H9 (cell line): ENCODE results near the gene TRAF3. TPM values are rescaled to one million over a fixed set of nuclear protein-coding genes. Genes with fewer than 3 reads are reported as not detected.

Experiments used
- DNase-seq: peaks from one replicate; pipeline ENCODE4 v3.0.0-alpha.2; 2017
- H2AFZ ChIP-seq: one replicate; pipeline ENCODE4 v1.6.1; 2013; ENCODE audit warnings: mild to moderate bottlenecking, low read length, control low read depth, moderate library complexity
- H2AK5ac ChIP-seq: 2 replicates; pipeline ENCODE4 v1.6.1; 2013; ENCODE audit warnings: low read length, control low read depth, mixed read lengths; ENCODE audit not compliant: insufficient read length
- H2BK120ac ChIP-seq: one replicate; pipeline ENCODE4 v1.6.1; 2013; ENCODE audit warnings: low read depth, mild to moderate bottlenecking, low read length, control low read depth, inconsistent platforms; ENCODE audit not compliant: poor library complexity, severe bottlenecking
- H2BK12ac ChIP-seq: 2 replicates; pipeline ENCODE4 v1.6.1; 2013; ENCODE audit warnings: low read length, control low read depth, mixed read lengths, low read depth; ENCODE audit not compliant: insufficient read length
- H2BK15ac ChIP-seq: 2 replicates; pipeline ENCODE4 v1.6.1; 2013; ENCODE audit warnings: low read depth, low read length, control low read depth
- H2BK20ac ChIP-seq: one replicate; pipeline ENCODE4 v1.6.1; 2013; ENCODE audit warnings: low read depth, mild to moderate bottlenecking, low read length, control low read depth, inconsistent platforms; ENCODE audit not compliant: poor library complexity, severe bottlenecking
- H2BK5ac ChIP-seq: 2 replicates; pipeline ENCODE4 v1.6.1; 2013; ENCODE audit warnings: low read length, control low read depth, mixed read lengths; ENCODE audit not compliant: insufficient read length
- H3K14ac ChIP-seq: 2 replicates; pipeline ENCODE4 v1.6.1; 2013; ENCODE audit warnings: low read length, control low read depth; ENCODE audit not compliant: insufficient read depth
- H3K18ac ChIP-seq: 2 replicates; pipeline ENCODE4 v1.6.1; 2013; ENCODE audit warnings: low read depth, mild to moderate bottlenecking, mixed read lengths, low read length, control low read depth; ENCODE audit not compliant: insufficient read length
- H3K23ac ChIP-seq: 2 replicates; pipeline ENCODE4 v1.6.1; 2013; ENCODE audit warnings: low read length, control low read depth, mixed read lengths, low read depth; ENCODE audit not compliant: insufficient read length
- H3K23me2 ChIP-seq: 2 replicates; pipeline ENCODE4 v1.6.1; 2013; ENCODE audit warnings: low read depth, mild to moderate bottlenecking, mixed read lengths, low read length, control low read depth; ENCODE audit not compliant: insufficient read length, poor library complexity, severe bottlenecking
- H3K27ac ChIP-seq: 2 replicates; pipeline ENCODE4 v1.5.1; 2013; ENCODE audit warnings: low read length, control low read depth, mixed read lengths, low read depth; ENCODE audit not compliant: insufficient read length
- H3K27me3 ChIP-seq: 2 replicates; pipeline ENCODE4 v1.6.1; 2013; ENCODE audit warnings: low read length, control low read depth, inconsistent platforms; ENCODE audit not compliant: insufficient read depth
- H3K4ac ChIP-seq: 2 replicates; pipeline ENCODE4 v1.6.1; 2013; ENCODE audit warnings: low read depth, mild to moderate bottlenecking, control low read depth, inconsistent platforms, low read length, moderate library complexity
- H3K4me1 ChIP-seq: 2 replicates; pipeline ENCODE4 v1.6.1; 2013; ENCODE audit warnings: low read length, control low read depth, inconsistent platforms; ENCODE audit not compliant: insufficient read depth
- H3K4me2 ChIP-seq: 2 replicates; pipeline ENCODE4 v1.6.1; 2013; ENCODE audit warnings: low read length, control low read depth, mixed read lengths; ENCODE audit not compliant: insufficient read length, insufficient read depth
- H3K56ac ChIP-seq: 2 replicates; pipeline ENCODE4 v1.6.1; 2013; ENCODE audit warnings: low read depth, mild to moderate bottlenecking, mixed read lengths, low read length, control low read depth; ENCODE audit not compliant: insufficient read length
- H3K79me1 ChIP-seq: 2 replicates; pipeline ENCODE4 v1.6.1; 2013; ENCODE audit warnings: low read depth, mild to moderate bottlenecking, moderate library complexity, low read length, control low read depth, inconsistent platforms; ENCODE audit not compliant: insufficient read depth, poor library complexity, severe bottlenecking
- H3K79me2 ChIP-seq: 2 replicates; pipeline ENCODE4 v1.6.1; 2013; ENCODE audit warnings: low read length, control low read depth, inconsistent platforms; ENCODE audit not compliant: insufficient read depth
- H3K9ac ChIP-seq: 2 replicates; pipeline ENCODE4 v1.6.1; 2013; ENCODE audit warnings: low read length, control low read depth, mixed read lengths; ENCODE audit not compliant: insufficient read length; ENCODE audit errors: extremely low read depth
- H3K9me3 ChIP-seq: one replicate; pipeline ENCODE4 v1.6.1; 2013; ENCODE audit warnings: low read depth, low read length, inconsistent platforms; ENCODE audit not compliant: control insufficient read depth
- H3T11ph ChIP-seq: one replicate; pipeline ENCODE4 v1.6.1; 2013; ENCODE audit warnings: mild to moderate bottlenecking, low read length, control low read depth, inconsistent platforms
- H4K20me1 ChIP-seq: one replicate; pipeline ENCODE4 v1.6.1; 2013; ENCODE audit not compliant: control insufficient read depth, insufficient read length, insufficient read depth
- H4K5ac ChIP-seq: 2 replicates; pipeline ENCODE4 v1.6.1; 2013; ENCODE audit warnings: low read depth, mild to moderate bottlenecking, mixed read lengths, low read length, control low read depth; ENCODE audit not compliant: insufficient read length
- H4K8ac ChIP-seq: replicated peaks from 2 replicates; pipeline ENCODE4 v1.6.1; 2013; ENCODE audit warnings: low read length, control low read depth, mixed read lengths, low read depth; ENCODE audit not compliant: insufficient read length
- H4K91ac ChIP-seq: 2 replicates; pipeline ENCODE4 v1.6.1; 2013; ENCODE audit warnings: low read depth, mild to moderate bottlenecking, moderate library complexity, mixed read lengths, low read length, control low read depth; ENCODE audit not compliant: insufficient read length
- H3K27ac Mint-ChIP-seq, 3 experiments: 2 replicates in 2 of 3; 3 replicates in 1 of 3; pipeline ENCODE4 v1.8.0; 2020 to 2021; ENCODE audit warnings: mixed read lengths in 3 of 3, mild to moderate bottlenecking in 1 of 3, moderate library complexity in 1 of 3
- H3K27me3 Mint-ChIP-seq: 2 replicates; pipeline ENCODE4 v1.8.0; 2021; ENCODE audit warnings: low read depth, mild to moderate bottlenecking, moderate library complexity, mixed read lengths
- H3K36me3 Mint-ChIP-seq, 3 experiments: 2 replicates in 2 of 3; 3 replicates in 1 of 3; pipeline ENCODE4 v1.8.0; 2020 to 2021; ENCODE audit warnings: low read depth in 3 of 3, mixed read lengths in 3 of 3; ENCODE audit not compliant: insufficient read depth in 1 of 3
- H3K4me1 Mint-ChIP-seq, 2 experiments: 2 replicates each; pipeline ENCODE4 v1.8.0; 2020; ENCODE audit warnings: mixed read lengths in 2 of 2
- H3K4me3 Mint-ChIP-seq, 2 experiments: 2 replicates in 1 of 2; 3 replicates in 1 of 2; pipeline ENCODE4 v1.8.0; 2020 to 2021; ENCODE audit warnings: mild to moderate bottlenecking in 2 of 2, mixed read lengths in 2 of 2, moderate library complexity in 1 of 2
- H3K9me3 Mint-ChIP-seq, 2 experiments: 2 replicates in 1 of 2; 3 replicates in 1 of 2; pipeline ENCODE4 v1.8.0; 2020; ENCODE audit warnings: mild to moderate bottlenecking in 2 of 2, mixed read lengths in 2 of 2, moderate library complexity in 1 of 2
- CTCF ChIP-seq: fragments of 200-600 bp; sonication (generic); conservative IDR thresholded peaks from 3 replicates; pipeline ENCODE4 v1.8.0; 2021; ENCODE audit warnings: antibody characterized with exemption, mild to moderate bottlenecking
- WGBS: extraction: QIAGEN DNeasy Blood & Tissue Kit; methylation state at CpG from one replicate; pipeline ENCODE4 v1.1.7; 2013; ENCODE audit warnings: missing lambda C conversion rate, low lambda C conversion rate, mixed read lengths; ENCODE audit not compliant: insufficient read length; ENCODE audit errors: extremely low coverage; 5-methylcytosine and 5-hydroxymethylcytosine counted together
- total RNA-seq: library from RNA; stranded (reverse); gene quantifications from 2 replicates; pipeline ENCODE4 v1.2.1, GENCODE V29; 2021

The TRAF3 gene
- total RNA-seq, 1 experiment from 2014 or later: 9.6 TPM

- Histone ChIP-seq H4K91ac (no peak overlapping the region), H2BK12ac (no peak overlapping the region), H4K8ac (no peak overlapping the region), H4K20me1 (no peaks in the 10 kb centered on the region), H3K79me1 (no peaks in the 10 kb centered on the region), H3K23me2 (no peaks in the 10 kb centered on the region), H3K4me1 (peaks cover 7% of the 10 kb centered on the region; the same call in 1 of the 2 replicates), H3K79me2 (no peaks in the 10 kb centered on the region), H3K14ac (no peak overlapping the region), H3K27me3 (no peaks in the 10 kb centered on the region), H2BK5ac (no peak overlapping the region), H2AK5ac (no peak overlapping the region), H3K18ac (no peak overlapping the region), H2BK20ac (no peak overlapping the region), H3K9me3 (no peaks in the 10 kb centered on the region), H3K4ac (no peak overlapping the region), H3K9ac (no peak overlapping the region), H3K56ac (no peak overlapping the region), H3K27ac (no peak overlapping the region), H3T11ph (no peak overlapping the region), H2BK15ac (no peak overlapping the region), H3K4me2 (no peak overlapping the region), H3K23ac (no peak overlapping the region), H2BK120ac (no peak overlapping the region), H4K5ac (no peak overlapping the region), H2AFZ (no peak overlapping the region)
- Mint-ChIP-seq H3K9me3 (no peaks in the 10 kb centered on the region), H3K4me1 (peaks cover 35% of the 10 kb centered on the region in 2 experiments), H3K27me3 (no peaks in the 10 kb centered on the region), H3K4me3 (no peak overlapping the region), H3K27ac (no peak overlapping the region), H3K36me3 (no peaks in the 10 kb centered on the region)
- no CpG with 5 or more reads among the region's 3 CpGs for WGBS
- no peak for DNase-seq
- no peak for TF ChIP-seq CTCF
Measured at GRCh38 chr14:102840115-102840514, 62.9 kb downstream of the TRAF3 start.
